ENCODE data around the gene TMEM40.
"Not testable (repeated sequence)": the region's sequence is repeated elsewhere in the genome, so short reads cannot be mapped to it uniquely, and the experiment has no call there.

The TMEM40 gene

DNA sequence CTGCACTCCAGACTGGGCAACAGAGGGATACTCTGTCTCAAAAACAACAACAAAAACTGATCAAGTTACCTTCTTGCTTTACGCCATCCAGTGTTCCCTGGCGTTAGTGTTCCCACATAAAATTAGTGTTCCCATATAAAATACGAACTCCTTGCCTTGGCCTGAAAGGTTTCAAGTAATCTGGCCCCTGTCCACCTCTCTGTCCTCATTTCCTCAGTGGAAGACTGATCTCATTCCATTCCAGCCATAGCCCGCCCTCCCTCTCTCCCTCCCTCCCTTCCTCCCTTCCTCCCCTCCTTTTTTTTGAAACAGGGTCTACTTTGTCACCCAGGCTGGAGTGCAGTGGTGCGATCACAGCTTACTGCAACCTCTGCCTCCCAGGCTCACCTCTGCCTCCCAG lies 34.6 kb upstream of the TMEM40 start:
- Histone ChIP-seq H3K27me3 (no peaks in the 10 kb centered on the region), H3K4me3 (ENCODE audit: low read depth, low read length) (no peak overlapping the region), H3K4me1 (no peaks in the 10 kb centered on the region), H3K9me3 (no peaks in the 10 kb centered on the region), H3K36me3 (no peaks in the 10 kb centered on the region)
- TF ChIP-seq CTCF (IDR thresholded peaks at IDR 0.05; ENCODE audit: low read depth, low read length), result no peak
- DNase-seq, result no peak

- no peaks in the 10 kb centered on the region for H3K4me1 ChIP-seq
- TF ChIP-seq CTCF (IDR thresholded peaks at IDR 0.05; ENCODE audit: low read depth, low read length), result no peak
- DNase-seq, result no peak
- H3K36me3 ChIP-seq, result no peaks in the 10 kb centered on the region
- H3K4me3 ChIP-seq (ENCODE audit: low read depth, low read length), result no peak overlapping the region
- no peaks in the 10 kb centered on the region for H3K9me3 ChIP-seq
- no peaks in the 10 kb centered on the region for H3K27me3 ChIP-seq
Observed at GRCh38 chr3:12791430-12791829, 32.4 kb upstream of the TMEM40 start.

DNA sequence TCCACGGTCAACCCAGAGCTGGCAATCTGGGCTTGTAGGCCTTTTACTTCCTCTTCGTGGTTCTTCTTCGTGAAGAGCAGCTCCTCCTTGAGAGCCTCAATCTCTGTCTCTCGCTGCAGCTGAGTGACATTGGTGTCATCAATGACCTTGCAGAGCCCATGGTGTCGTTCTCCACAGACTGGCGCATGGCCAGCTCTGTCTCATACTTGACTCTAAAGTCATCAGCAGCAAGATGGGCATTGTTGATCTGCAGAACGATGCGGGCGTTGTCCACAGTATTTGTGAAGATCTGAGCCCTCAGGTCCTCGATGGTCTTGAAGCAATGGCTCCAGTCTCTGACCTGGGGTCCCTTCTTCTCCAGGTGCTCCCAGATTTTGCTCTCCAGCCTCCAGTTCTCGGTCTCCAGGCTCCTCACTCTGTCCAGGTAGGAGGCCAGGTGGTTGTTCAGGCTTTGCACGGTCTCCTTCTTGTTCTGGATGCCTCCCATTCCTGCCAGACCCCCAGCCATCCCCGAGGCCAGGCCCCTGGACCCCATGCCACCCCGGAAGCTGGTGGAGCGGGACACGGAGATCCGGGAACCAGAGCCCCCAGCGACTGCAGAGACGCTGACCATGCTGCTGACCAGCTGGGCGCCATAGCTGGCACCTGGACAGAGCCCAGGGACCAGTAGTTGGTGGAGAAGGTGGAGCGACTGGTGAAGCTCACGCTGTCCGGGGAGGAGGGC lies 29.1 kb upstream of the TMEM40 start:
- H3K27me3 ChIP-seq, DNase-seq: not testable (repeated sequence)

GRCh38 chr3:12787346-12787745 lies 28.3 kb upstream of the TMEM40 start:
- H3K4me1 ChIP-seq; H3K9me3 ChIP-seq; H3K36me3 ChIP-seq; H3K4me3 ChIP-seq (ENCODE audit: low read depth, low read length); H3K27me3 ChIP-seq: not testable (repeated sequence)
- TF ChIP-seq CTCF (IDR thresholded peaks at IDR 0.05; ENCODE audit: low read depth, low read length), result peak; percentile 43
- DNase-seq, result peak; percentile 58

More for the DNA sequence above, 29.1 kb upstream of the TMEM40 start:
- H3K4me3 ChIP-seq (ENCODE audit: low read depth, low read length); H3K36me3 ChIP-seq; H3K9me3 ChIP-seq; H3K4me1 ChIP-seq: not testable (repeated sequence)

- H3K27me3 ChIP-seq, result no peaks in the 10 kb centered on the region
- H3K9me3 ChIP-seq, result no peaks in the 10 kb centered on the region
- no peak overlapping the region for H3K4me3 ChIP-seq (ENCODE audit: low read depth, low read length)
- no peaks in the 10 kb centered on the region for H3K4me1 ChIP-seq
- no peaks in the 10 kb centered on the region for H3K36me3 ChIP-seq
- DNase-seq, result no peak
- no peak for TF ChIP-seq CTCF (IDR thresholded peaks at IDR 0.05; ENCODE audit: low read depth, low read length)
Observed at GRCh38 chr3:12785096-12785495, 26.0 kb upstream of the TMEM40 start.

DNA sequence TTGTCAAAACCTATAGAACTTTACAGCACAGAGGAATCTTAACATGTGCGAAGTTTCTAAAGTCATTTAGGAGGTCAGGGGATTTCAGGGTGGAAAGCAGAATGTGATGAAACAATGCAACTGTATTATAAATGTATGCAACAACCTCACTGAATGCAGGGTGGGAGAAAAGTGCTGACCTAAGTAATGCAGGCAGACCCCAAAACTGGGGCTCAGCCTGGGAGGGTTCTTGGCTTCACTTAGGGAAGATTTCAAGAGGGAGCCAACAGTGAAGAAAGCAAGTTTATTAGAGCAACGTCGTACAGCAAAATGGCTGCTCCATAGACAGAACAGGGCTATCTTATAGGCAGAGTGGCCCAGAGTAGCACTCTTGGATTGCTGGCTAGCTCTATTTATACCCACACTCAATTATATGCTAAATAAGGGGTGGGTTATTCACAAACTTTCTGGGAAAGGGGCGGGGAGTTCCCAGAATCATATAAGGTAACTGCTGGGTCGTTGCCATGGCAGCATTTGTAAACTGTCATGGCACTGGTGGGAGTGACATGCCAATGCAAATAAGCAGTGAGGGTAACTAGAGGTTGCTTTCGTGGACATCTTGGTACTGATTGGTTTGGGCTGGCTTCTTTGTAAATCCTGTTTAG lies 23.2 kb upstream of the TMEM40 start:
- Histone ChIP-seq H3K4me3 (ENCODE audit: low read depth, low read length) (no peak overlapping the region), H3K27me3 (no peaks in the 10 kb centered on the region), H3K36me3 (no peaks in the 10 kb centered on the region), H3K4me1 (no peaks in the 10 kb centered on the region), H3K9me3 (no peaks in the 10 kb centered on the region)
- no peak for TF ChIP-seq CTCF (IDR thresholded peaks at IDR 0.05; ENCODE audit: low read depth, low read length)
- DNase-seq, result no peak
